ENCODE results near the gene TMEM253. TPM values are rescaled to one million over a fixed set of nuclear protein-coding genes. Genes with fewer than 3 reads are reported as not detected.

TMEM253 gene
- total and polyA plus RNA-seq, 9 of the 15 experiments (the other 6 are each of a cell fraction or from before 2014, with no cell fraction given) = 0.11 to 0.61 (median 0.26) TPM; not detected in 3

GRCh38 chr14:21104448-21105060, 3.7 kb downstream of the TMEM253 start (continued):
- no peak for TF ChIP-seq DMBX1 (CRISPR knock-in tag; IDR thresholded peaks at IDR 0.05; ENCODE audit: borderline replicate concordance)
- TF ChIP-seq SETDB1 (IDR thresholded peaks at IDR 0.05; ENCODE audit: low read length) = no peak
- TF ChIP-seq THRB (CRISPR knock-in tag; conservative IDR thresholded peaks at IDR 0.05) = 0 out of 2 replicates have a peak, but pooled peaks have one; percentile 36
- TF ChIP-seq TRIM28 (IDR thresholded peaks at IDR 0.05) = 0 out of 2 replicates have a peak, but pooled peaks have one; percentile 15
- TF ChIP-seq BCLAF1 (IDR thresholded peaks at IDR 0.05; ENCODE audit: borderline replicate concordance in 1 of 2, control insufficient read depth in 1 of 2, low read depth in 2 of 2, low read length in 1 of 2) = no peak
- peak; percentile 86 for TF ChIP-seq ARID2 (IDR thresholded peaks at IDR 0.05)
- peak; percentile 63 for TF ChIP-seq NR2C1 (IDR thresholded peaks at IDR 0.05)
- TF ChIP-seq NR2C1 (tag; IDR thresholded peaks at IDR 0.05) = no peak
- no peak for TF ChIP-seq HES1 (IDR thresholded peaks at IDR 0.05; ENCODE audit: low read depth)
- no peak for TF ChIP-seq ZNF347 (CRISPR knock-in tag; IDR thresholded peaks at IDR 0.05; ENCODE audit: low read depth)
- 0 out of 2 replicates have a peak, but pooled peaks have one; percentile 38 for TF ChIP-seq ZNF592 (IDR thresholded peaks at IDR 0.05)
- TF ChIP-seq ZNF232 (CRISPR knock-in tag; IDR thresholded peaks at IDR 0.05) = peak; percentile 27; the same call in 1 of the 2 replicates
- TF ChIP-seq LEF1 (IDR thresholded peaks at IDR 0.05) = 0 out of 2 replicates have a peak, but pooled peaks have one; percentile 44
- 0 out of 4 replicates have a peak, but pooled peaks of 1 of the 2 experiments have one; percentile 4 for TF ChIP-seq HDAC1 (IDR thresholded peaks at IDR 0.05)
- TF ChIP-seq ZNF197 (CRISPR knock-in tag; IDR thresholded peaks at IDR 0.05; ENCODE audit: low read depth) = 0 out of 2 replicates have a peak, but pooled peaks have one; percentile 11
- TF ChIP-seq ZC3H11A (IDR thresholded peaks at IDR 0.05; ENCODE audit: low read depth, low read length) = 0 out of 2 replicates have a peak, but pooled peaks have one; percentile 47
- TF ChIP-seq NFATC3 (IDR thresholded peaks at IDR 0.05) = peak; percentile 92
- peak; percentile 43 for TF ChIP-seq HDAC3 (IDR thresholded peaks at IDR 0.05; ENCODE audit: borderline replicate concordance, partially characterized antibody)

Measured in K562 (cell line).